Muscle layer of duodenum (tissue), 2 donors: Measurements from ENCODE around the gene LCP2.

Experiments used
- H3K27ac ChIP-seq: one replicate; pipeline ENCODE4 v1.7.0; 2013; ENCODE audit warnings: mild to moderate bottlenecking, low read length
- H3K27me3 ChIP-seq: one replicate; pipeline ENCODE4 v1.7.0; 2013; ENCODE audit warnings: low read depth, mild to moderate bottlenecking, control low read depth, low read length
- H3K36me3 ChIP-seq, 2 donors: one replicate each; pipeline ENCODE4 v1.7.0; 2013; ENCODE audit warnings: low read length in 2 of 2, control low read depth in 1 of 2, mild to moderate bottlenecking in 1 of 2; ENCODE audit not compliant: insufficient read depth in 2 of 2, control insufficient read depth in 1 of 2
- H3K4me1 ChIP-seq, 2 donors: one replicate each; pipeline ENCODE4 v1.7.0; 2013; ENCODE audit warnings: low read length in 2 of 2, mild to moderate bottlenecking in 2 of 2, control low read depth in 1 of 2, moderate library complexity in 1 of 2; ENCODE audit not compliant: insufficient read depth in 2 of 2, control insufficient read depth in 1 of 2
- H3K4me3 ChIP-seq, 2 donors: one replicate each; pipeline ENCODE4 v1.7.0; 2013; ENCODE audit warnings: low read length in 2 of 2, low read depth in 1 of 2, mild to moderate bottlenecking in 1 of 2
- H3K9me3 ChIP-seq, 2 donors: one replicate each; pipeline ENCODE4 v1.7.0; 2013; ENCODE audit warnings: low read length in 2 of 2, control low read depth in 1 of 2, mild to moderate bottlenecking in 1 of 2; ENCODE audit not compliant: control insufficient read depth in 1 of 2
- donor health status: healthy.

Gene LCP2

GRCh38 chr5:170285181-170285580, 12.4 kb downstream of the LCP2 start:
- Histone ChIP-seq H3K27me3 (no peaks in the 10 kb centered on the region), H3K4me3 (no peak overlapping the region), H3K27ac (no peak overlapping the region), H3K4me1 (peaks cover 12 to 19% of the 10 kb centered on the region in 2 donors), H3K36me3 (no peaks in the 10 kb centered on the region), H3K9me3 (peaks cover 0 to 2% of the 10 kb centered on the region in 2 donors)

- Histone ChIP-seq H3K27ac (no peak overlapping the region), H3K36me3 (no peaks in the 10 kb centered on the region)
Observed at GRCh38 chr5:170284231-170284630, 13.3 kb downstream of the LCP2 start.

GRCh38 chr5:170283296-170283695, 14.3 kb downstream of the LCP2 start:
- no peaks in the 10 kb centered on the region for H3K27me3 ChIP-seq
- peaks cover 11 to 27% of the 10 kb centered on the region in 2 donors for H3K4me1 ChIP-seq
- H3K27ac ChIP-seq: no peak overlapping the region

More at GRCh38 chr5:170284231-170284630, 13.3 kb downstream of the LCP2 start:
- Histone ChIP-seq H3K27me3 (no peaks in the 10 kb centered on the region), H3K9me3 (peaks cover 0 to 2% of the 10 kb centered on the region in 2 donors), H3K4me1 (peaks cover 19% of the 10 kb centered on the region in 2 donors), H3K4me3 (no peak overlapping the region)

DNA sequence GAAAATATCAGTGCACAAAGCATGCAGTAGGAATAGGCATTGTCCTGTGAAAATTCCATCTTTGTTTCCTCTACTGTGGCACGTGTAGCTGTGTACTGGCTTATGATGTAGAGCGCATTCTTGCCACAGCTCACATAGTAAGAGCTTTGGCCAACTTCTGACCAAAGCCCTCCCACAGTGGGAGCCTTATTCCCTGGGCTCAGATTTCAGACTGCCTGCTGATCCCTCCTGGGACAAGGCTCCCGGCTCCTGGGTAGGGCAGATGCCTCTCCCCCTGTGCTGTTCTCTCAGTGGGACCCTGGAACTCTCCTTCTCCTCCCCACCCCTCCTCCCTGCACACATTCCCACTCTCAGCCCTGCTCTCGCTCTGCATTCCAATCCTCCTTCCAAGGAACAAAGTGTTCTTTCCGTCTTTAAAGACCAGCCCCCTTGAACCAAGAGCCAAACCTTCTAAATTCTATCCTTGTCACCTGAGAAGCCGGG, 17.5 kb downstream of the LCP2 start:
- H3K27me3 ChIP-seq: no peaks in the 10 kb centered on the region
- H3K4me3 ChIP-seq: no peak overlapping the region
- H3K27ac ChIP-seq: peak overlapping the region; percentile 29
- H3K9me3 ChIP-seq: peaks cover 0 to 2% of the 10 kb centered on the region in 2 donors
- peaks cover 11 to 21% of the 10 kb centered on the region in 2 donors for H3K4me1 ChIP-seq
- H3K36me3 ChIP-seq: peaks cover 0 to 5% of the 10 kb centered on the region in 2 donors

More at GRCh38 chr5:170283296-170283695, 14.3 kb downstream of the LCP2 start:
- no peaks in the 10 kb centered on the region for H3K36me3 ChIP-seq
- H3K9me3 ChIP-seq: peaks cover 0 to 2% of the 10 kb centered on the region in 2 donors
- H3K4me3 ChIP-seq: no peak overlapping the region

GRCh38 chr5:170279459-170279817, 18.1 kb downstream of the LCP2 start:
- peaks cover 0 to 5% of the 10 kb centered on the region in 2 donors for H3K36me3 ChIP-seq
- peaks cover 0 to 2% of the 10 kb centered on the region in 2 donors for H3K9me3 ChIP-seq
- peaks cover 11 to 21% of the 10 kb centered on the region in 2 donors for H3K4me1 ChIP-seq
- no peaks in the 10 kb centered on the region for H3K27me3 ChIP-seq
- H3K27ac ChIP-seq: peak overlapping the region; percentile 29
- H3K4me3 ChIP-seq: no peak overlapping the region

GRCh38 chr5:170278611-170279458, 18.7 kb downstream of the LCP2 start:
- no peak overlapping the region for H3K4me3 ChIP-seq
- no peaks in the 10 kb centered on the region for H3K9me3 ChIP-seq
- H3K4me1 ChIP-seq: peaks cover 11 to 21% of the 10 kb centered on the region in 2 donors
- no peak overlapping the region for H3K27ac ChIP-seq
- H3K36me3 ChIP-seq: peaks cover 0 to 5% of the 10 kb centered on the region in 2 donors
- H3K27me3 ChIP-seq: no peaks in the 10 kb centered on the region

- Histone ChIP-seq H3K9me3 (no peaks in the 10 kb centered on the region), H3K27ac (no peak overlapping the region), H3K4me1 (peaks cover 11 to 21% of the 10 kb centered on the region in 2 donors), H3K4me3 (no peak overlapping the region), H3K36me3 (peaks cover 0 to 5% of the 10 kb centered on the region in 2 donors), H3K27me3 (no peaks in the 10 kb centered on the region)
Observed at GRCh38 chr5:170277867-170278281, 19.7 kb downstream of the LCP2 start.

DNA sequence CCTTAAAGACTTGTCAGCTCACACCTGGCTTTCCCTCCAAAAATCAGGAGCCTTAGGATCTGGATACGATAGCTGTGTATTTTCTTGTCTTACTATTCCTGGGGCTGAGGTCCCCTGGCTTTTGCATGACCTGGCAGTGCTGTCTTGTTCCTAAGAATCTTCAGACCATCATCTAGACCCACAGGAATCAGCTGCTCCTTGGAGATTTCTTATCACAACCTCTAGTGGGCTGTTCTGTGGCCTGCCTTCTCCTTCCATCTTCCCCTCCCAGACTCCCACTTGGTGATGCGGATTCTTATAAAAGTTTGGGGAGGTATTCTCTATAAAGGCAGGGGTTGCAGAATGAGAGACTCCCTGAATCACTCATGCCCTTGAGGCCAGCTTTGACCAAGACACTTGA, 21.4 kb downstream of the LCP2 start:
- H3K27ac ChIP-seq: no peak overlapping the region
- H3K36me3 ChIP-seq: peaks cover 0 to 5% of the 10 kb centered on the region in 2 donors
- H3K4me3 ChIP-seq: no peak overlapping the region
- H3K9me3 ChIP-seq: no peaks in the 10 kb centered on the region
- no peaks in the 10 kb centered on the region for H3K27me3 ChIP-seq
- peaks cover 11 to 21% of the 10 kb centered on the region in 2 donors for H3K4me1 ChIP-seq

- H3K36me3 ChIP-seq: peaks cover 0 to 5% of the 10 kb centered on the region in 2 donors
- no peak overlapping the region for H3K27ac ChIP-seq
- no peaks in the 10 kb centered on the region for H3K9me3 ChIP-seq
- no peaks in the 10 kb centered on the region for H3K27me3 ChIP-seq
- no peak overlapping the region for H3K4me3 ChIP-seq
- H3K4me1 ChIP-seq: peaks cover 11 to 16% of the 10 kb centered on the region in 2 donors
Observed at GRCh38 chr5:170275376-170275994, 22.1 kb downstream of the LCP2 start.

DNA sequence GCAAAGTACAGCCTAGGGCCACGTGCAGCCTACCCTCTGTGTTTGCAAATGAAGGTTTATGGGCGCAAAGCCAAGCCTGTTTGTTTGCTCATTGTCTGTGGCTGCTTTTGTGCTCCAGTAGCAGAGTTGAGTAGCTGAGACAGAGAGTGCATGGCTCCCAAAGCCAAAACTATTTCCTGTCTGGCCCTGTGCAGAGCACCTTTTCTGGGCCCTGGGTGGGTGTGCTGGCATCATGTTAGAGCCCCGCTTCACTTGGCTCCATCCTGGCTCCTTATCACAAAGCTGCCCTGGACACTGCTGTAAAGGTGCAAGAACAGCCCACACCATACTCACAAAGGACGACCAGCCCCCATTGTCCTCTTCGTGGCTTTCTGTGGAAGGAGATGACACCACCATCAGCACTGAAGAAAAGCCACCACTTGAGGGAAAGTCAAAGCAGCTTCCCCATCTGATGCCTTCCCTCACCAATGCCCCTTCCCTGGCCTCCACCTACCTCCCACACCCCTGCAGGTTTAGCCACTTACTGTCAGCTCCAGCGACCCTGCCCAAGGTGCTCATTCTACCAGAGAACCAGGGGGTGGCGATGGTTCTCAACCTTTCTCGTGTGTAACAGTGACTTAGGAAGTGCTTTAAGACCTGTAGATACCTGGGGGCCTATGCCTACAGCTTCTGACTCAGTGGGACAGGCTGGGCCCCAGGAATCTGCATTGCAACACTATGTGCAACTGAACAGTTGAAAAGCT, 23.4 kb downstream of the LCP2 start:
- Histone ChIP-seq H3K27ac (no peak overlapping the region), H3K4me1 (peaks cover 0 to 6% of the 10 kb centered on the region in 2 donors)

More for the DNA sequence above, 23.4 kb downstream of the LCP2 start:
- Histone ChIP-seq H3K9me3 (no peaks in the 10 kb centered on the region), H3K36me3 (peaks cover 0 to 5% of the 10 kb centered on the region in 2 donors), H3K4me3 (no peak overlapping the region), H3K27me3 (no peaks in the 10 kb centered on the region)
